Activated CD8-positive, alpha-beta memory T cell treated with anti-CD3 and anti-CD28 coated beads for 24 hours (primary cell): Measurements from ENCODE around the gene VOPP1.
A peak's percentile ranks its signal among the peaks of the same experiment; 100 is the strongest.

Experiments
- DNase-seq: peaks from one replicate; pipeline ENCODE4 v3.0.0-alpha.2; 2020

Gene VOPP1

GRCh38 chr7:55576753-55577152 lies 4.5 kb upstream of the VOPP1 start:
- DNase-seq = no peak

DNA sequence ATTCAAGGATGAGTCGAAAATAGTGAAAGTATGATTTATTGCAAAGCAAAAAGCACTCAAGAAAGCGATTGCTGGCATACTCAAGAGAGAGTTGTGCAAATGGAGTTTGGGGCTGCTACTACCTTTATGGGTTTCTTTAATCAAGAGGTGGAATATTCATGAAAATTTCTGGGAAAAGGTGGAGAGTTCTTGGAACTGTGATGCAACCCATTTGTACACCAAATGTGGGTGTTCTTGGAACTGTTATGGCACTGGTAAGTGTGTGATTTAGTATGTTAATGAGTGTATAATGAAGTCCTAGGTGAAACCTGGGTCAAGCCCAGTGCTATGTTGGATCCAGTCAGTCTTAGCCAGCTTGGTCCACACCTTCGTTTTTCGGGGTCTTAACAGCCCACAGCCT lies 3.4 kb upstream of the VOPP1 start:
- DNase-seq = no peak

DNA sequence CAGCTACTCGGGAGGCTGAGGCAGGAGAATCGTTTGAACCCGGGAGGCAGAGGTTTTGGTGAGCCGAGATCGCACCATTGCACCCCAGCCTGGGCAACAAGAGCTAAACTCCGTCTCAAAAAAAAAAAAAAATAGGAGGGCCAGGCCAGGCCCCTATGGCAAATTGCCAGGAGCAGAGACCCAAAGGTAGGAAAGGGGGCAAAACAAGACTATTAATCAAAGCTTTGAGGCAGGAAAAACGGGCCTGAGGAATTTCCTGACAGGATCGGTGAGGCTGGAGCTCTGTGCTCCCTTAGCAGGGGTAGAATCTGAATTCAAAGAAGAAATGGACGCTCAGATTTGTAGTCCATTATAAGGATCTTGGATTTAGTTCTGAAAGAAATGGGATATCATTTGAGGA lies 2.8 kb upstream of the VOPP1 start:
- DNase-seq = no peak

GRCh38 chr7:55574051-55574717 lies 1.9 kb upstream of the VOPP1 start:
- no peak for DNase-seq

GRCh38 chr7:55573234-55573900 lies 1.1 kb upstream of the VOPP1 start:
- no peak for DNase-seq

- peak; percentile 82 for DNase-seq
Measured at GRCh38 chr7:55571511-55572377, 558 bp downstream of the VOPP1 start.

DNA sequence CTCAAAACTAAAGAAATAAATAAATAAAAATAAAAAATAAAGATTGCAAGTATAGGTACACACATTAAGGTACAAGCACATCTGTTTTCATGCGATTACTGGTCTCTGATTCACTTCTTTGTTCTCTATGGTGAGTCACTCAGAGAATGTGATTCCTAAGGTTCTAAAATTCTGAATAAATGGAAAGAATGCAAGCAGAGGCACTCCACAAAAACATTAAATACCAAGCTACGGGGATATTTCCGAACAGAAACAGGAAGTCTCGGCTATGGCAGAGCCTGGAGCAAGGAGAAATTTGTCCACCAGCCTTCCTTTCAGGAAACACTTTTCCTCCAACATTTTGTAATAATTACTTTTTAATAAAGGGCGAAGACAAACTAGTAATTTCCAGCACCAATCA lies 1.4 kb downstream of the VOPP1 start:
- DNase-seq = peak; percentile 35

DNA sequence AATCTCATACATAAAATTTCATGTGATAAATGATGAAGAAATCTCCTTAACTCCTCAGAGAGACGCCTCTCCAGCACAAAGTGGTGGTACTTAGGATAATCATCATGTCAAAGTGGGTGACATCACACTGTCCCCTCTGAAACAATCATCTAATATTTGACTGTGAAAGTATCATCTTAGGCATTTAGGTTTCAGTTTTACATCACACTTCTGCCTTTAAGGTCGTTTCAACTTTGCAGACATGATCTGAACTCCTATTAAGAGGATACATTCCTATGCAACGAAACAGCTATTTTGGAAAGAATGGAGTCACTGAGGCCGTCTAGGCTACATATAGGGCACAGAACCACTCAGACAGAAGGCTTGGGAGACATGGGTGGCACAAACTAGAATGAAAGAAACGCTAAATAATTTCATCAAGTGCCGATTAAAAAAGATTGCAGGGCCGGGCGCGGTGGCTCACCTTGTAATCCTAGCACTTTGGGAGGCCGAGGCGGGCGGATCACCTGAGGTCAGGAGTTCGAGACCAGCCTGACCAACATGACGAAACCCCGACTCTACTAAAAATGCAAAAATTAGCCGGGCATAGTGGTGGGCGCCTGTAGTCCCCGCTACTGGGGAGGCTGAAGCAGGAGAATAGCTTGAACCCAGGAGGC lies 2.0 kb downstream of the VOPP1 start:
- peak; percentile 65 for DNase-seq

GRCh38 chr7:55569797-55570196 lies 2.5 kb downstream of the VOPP1 start:
- peak; percentile 74 for DNase-seq

DNA sequence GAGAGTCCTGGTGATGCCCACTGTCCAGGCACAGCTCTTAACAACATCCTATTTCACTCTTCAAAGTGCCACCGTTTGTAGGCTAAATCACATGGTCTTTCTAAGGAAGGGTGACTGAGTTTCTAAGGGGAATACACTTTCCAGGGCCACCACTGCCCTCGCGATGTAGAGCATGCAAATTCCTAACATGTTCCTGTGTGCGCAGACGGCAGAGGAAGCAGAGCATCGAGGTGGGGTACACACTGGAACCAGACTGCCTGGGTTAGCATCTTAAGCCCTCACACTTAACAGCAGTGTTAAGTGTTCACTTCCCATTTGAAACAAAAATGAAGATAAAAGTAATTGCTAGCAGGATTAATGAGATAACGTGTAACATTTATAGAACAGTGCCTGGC lies 3.0 kb downstream of the VOPP1 start:
- DNase-seq = no peak

DNA sequence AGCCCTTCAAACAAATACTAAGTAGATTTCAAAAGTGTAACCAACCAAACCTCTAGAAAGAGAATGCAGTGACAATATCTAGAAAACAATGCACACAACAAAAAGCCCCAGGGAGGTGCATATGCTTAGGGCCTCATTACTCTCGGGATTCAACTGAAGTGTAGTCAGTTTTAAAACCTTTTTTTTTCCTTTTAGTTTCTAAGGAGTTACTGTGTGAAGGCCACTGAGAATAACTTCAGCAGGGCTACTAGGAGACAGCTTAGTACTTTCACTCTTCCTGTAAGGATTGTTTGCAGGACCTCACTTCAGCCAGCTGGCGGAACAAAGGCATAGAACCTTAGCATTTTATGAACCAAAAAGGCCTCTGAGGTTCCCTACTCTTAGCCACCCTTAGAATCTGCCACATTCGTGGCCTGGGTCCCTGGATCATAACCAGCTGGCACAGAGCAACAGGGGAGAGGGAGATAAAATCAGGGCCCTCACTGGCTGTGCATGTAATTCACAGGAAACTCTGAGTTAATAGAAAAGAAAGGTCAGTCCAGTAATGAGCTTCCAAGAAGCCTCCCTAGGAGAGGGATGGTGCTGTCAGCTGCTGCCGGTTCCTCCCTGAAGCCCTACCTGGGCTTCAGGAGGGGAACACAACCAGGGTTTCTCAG lies 3.6 kb downstream of the VOPP1 start:
- DNase-seq = peak; percentile 53

DNA sequence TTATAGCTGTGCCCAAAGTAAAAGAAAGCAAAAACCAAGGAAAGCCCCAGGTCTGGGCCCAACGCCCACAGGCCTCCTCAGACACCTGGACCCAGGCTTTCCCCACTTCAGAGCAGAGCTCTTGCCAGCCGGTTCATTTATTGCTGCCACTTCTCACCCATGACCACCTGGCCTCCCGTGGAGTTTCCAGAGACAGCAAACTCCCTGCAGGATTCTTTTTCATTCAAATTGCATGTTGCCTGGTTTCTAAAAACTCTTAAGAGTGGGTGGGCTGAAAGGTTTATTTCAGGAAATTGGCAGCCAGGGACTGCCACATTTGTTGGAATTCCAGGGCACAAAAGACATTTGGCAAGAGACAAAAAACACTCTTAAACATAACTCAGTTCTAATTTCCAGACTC lies 4.7 kb downstream of the VOPP1 start:
- DNase-seq = peak; percentile 55

GRCh38 chr7:55565681-55566080 lies 6.6 kb downstream of the VOPP1 start:
- no peak for DNase-seq

DNA sequence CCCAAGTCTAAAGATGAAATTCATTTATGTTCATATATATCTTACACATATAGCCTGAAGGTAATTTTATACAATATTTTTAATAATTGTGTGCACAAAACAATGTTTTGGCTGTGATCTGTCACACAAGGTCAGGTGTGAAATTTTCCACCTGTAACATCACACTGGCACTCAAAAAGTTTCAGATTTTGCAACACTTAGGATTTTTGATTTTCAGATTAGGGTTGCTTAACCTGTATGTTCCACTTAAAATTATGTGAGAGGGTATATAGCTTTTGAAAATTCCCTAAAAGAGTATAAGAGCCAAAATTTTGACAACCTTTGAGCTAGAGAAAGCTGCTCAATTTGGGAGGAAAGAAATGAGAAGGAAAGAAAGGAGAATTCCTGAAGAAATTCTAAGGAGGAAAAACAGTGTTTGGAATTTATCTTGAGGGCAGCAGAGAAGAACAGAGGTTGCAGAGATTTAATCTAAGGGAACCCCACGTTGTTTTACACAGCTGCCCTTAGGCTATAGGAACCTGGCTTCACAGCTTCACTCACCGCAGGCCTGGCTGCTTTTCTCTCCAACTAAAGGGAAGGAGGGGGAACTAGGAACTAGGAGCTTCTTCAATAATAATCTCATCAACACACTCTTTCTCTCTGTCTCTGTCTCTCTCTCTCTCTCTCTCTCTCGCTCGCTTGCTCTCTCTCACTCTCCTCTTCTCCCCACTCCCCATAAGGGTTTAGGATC lies 8.5 kb downstream of the VOPP1 start:
- no peak for DNase-seq

GRCh38 chr7:55561690-55562089 lies 10.6 kb downstream of the VOPP1 start:
- DNase-seq = no peak

- no peak for DNase-seq
Measured at GRCh38 chr7:55558962-55559920, 13.1 kb downstream of the VOPP1 start.

- DNase-seq = no peak
Measured at GRCh38 chr7:55557666-55558188, 14.6 kb downstream of the VOPP1 start.

GRCh38 chr7:55556492-55556891 lies 15.8 kb downstream of the VOPP1 start:
- DNase-seq = no peak

DNA sequence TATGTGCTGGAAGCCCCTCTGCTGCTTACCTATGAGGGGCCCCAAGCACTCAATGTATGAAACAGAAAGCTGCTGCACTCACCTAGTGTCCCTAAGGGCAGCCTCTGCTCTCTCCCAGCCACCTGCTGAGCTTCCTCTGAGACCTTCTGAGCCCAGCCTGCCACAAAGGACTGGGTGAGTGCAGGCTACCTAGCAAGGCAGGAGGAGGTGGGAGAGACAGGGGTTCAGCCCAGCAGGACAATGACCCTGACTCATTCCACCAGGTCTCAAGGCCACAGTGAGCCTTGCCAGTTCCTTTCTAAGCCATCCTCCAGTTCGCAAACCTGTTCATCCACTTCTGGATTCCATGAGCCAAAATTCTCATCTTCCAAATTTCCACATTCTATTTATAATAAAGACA lies 16.3 kb downstream of the VOPP1 start:
- no peak for DNase-seq

DNA sequence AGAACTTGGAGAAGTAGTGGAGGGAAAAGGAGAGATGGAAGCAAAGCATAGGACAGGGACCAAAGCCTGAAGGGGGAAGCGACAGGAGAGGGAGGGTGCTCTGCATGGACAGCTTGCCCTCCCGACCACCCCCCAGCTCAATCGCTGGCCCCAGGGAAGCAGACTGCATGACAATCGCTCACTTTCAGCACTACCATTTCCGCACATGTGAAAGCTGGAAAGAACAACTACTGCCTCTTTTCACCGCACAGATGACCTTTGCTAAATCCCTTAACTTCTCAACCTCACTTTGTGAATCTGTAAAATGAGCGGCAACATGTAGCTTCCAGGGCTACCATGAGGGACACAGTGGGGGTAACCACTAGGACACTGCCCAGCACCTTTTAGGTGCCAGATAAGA lies 17.1 kb downstream of the VOPP1 start:
- DNase-seq = no peak

- no peak for DNase-seq
Measured at GRCh38 chr7:55554038-55554437, 18.3 kb downstream of the VOPP1 start.
